GM12878 (cell line): ENCODE data around the gene SORBS1. TPM values are rescaled to one million over a fixed set of nuclear protein-coding genes. Genes with fewer than 3 reads are reported as not detected.

Source experiments
- ATAC-seq: fragments of 200-7000 bp; cut with Tn5 transposase; 3 replicates; pipeline ENCODE4 v1.9.1; 2020; ENCODE audit warnings: mild to moderate bottlenecking, moderate library complexity
- BruUV-seq: library from RNA; stranded (reverse); fragments of 400-500 nt; replicated peaks from 2 replicates; lab custom pipeline; 2021; lab: Mats Ljungman, UMichigan
- CTCF ChIA-PET: fragments of 300-600 bp; sonication (Branson Sonifier 250); formaldehyde crosslinking; extraction: SDS; loops from one replicate; lab custom pipeline; 2021; ENCODE audit warnings: inconsistent platforms; lab: Yijun Ruan, JAX
- POLR2A ChIA-PET: fragments of 350-600 bp; formaldehyde crosslinking; extraction: SDS; loops from one replicate; lab custom pipeline; 2021; ENCODE audit warnings: inconsistent platforms; lab: Charles Lee
- RAD21 ChIA-PET: fragments of 300-600 bp; sonication (Branson Sonifier 250); formaldehyde crosslinking; loops from one replicate; lab custom pipeline; 2023; ENCODE audit warnings: antibody characterized with exemption; ENCODE audit not compliant: unreplicated experiment; lab: Charles Lee
- SMC1A ChIA-PET: fragments of 300-600 bp; sonication (Branson Sonifier 250); formaldehyde crosslinking; loops from one replicate; lab custom pipeline; 2023; ENCODE audit not compliant: unreplicated experiment, uncharacterized antibody; lab: Charles Lee
- DNase-seq: peaks from one replicate; pipeline ENCODE4 v3.0.0-alpha.2; 2011; ENCODE audit warnings: low read depth, low spot score
- FAIRE-seq: peaks from 3 replicates; lab custom pipeline; 2011; peaks lifted over from hg19 to GRCh38; lab: Jason Lieb, UNC
- H2AFZ ChIP-seq: 2 replicates; pipeline ENCODE4 v1.6.0; 2011; ENCODE audit warnings: low read depth, low read length, control low read depth; ENCODE audit not compliant: control insufficient read depth
- H3K27ac ChIP-seq: 2 replicates; pipeline ENCODE4 v1.5.1; 2011; ENCODE audit warnings: control low read depth; ENCODE audit not compliant: control insufficient read depth, insufficient read depth
- H3K27me3 ChIP-seq, 2 experiments: replicated peaks in 1 of 2; 2 replicates each; pipeline versions ENCODE4 v1.6.0 to v1.6.1; 2011; ENCODE audit warnings: low read length in 1 of 2; ENCODE audit not compliant: control insufficient read depth in 2 of 2, insufficient read depth in 2 of 2
- H3K36me3 ChIP-seq, 2 experiments: 2 replicates each; pipeline ENCODE4 v1.5.1; 2011; ENCODE audit warnings: low read length in 1 of 2; ENCODE audit not compliant: control insufficient read depth in 2 of 2, insufficient read depth in 2 of 2
- H3K4me1 ChIP-seq: 2 replicates; pipeline ENCODE4 v1.6.1; 2011; ENCODE audit warnings: mild to moderate bottlenecking, low read length, moderate library complexity, mixed read lengths; ENCODE audit not compliant: control insufficient read depth, insufficient read depth
- H3K4me2 ChIP-seq: 2 replicates; pipeline ENCODE4 v1.6.0; 2011; ENCODE audit warnings: control low read depth; ENCODE audit not compliant: control insufficient read depth, insufficient read depth
- H3K4me3 ChIP-seq: fragments of 200-600 bp; sonication (generic); 2 replicates; pipeline ENCODE4 v1.5.1; 2016
- H3K79me2 ChIP-seq: 2 replicates; pipeline ENCODE4 v1.6.0; 2011; ENCODE audit warnings: low read length; ENCODE audit not compliant: control insufficient read depth, insufficient read depth
- H3K9ac ChIP-seq: 2 replicates; pipeline ENCODE4 v1.8.0; 2011; ENCODE audit warnings: low read length, control low read depth, mixed read lengths; ENCODE audit not compliant: control insufficient read depth, insufficient read depth
- H3K9me3 ChIP-seq: replicated peaks from 3 replicates; pipeline ENCODE4 v1.5.1; 2011; ENCODE audit warnings: mild to moderate bottlenecking, low read length; ENCODE audit not compliant: control insufficient read depth, insufficient read depth
- H4K20me1 ChIP-seq: 2 replicates; pipeline ENCODE4 v1.6.0; 2011; ENCODE audit not compliant: control insufficient read depth, insufficient read depth
- ASH2L ChIP-seq: fragments of 300-600, 200-600 bp; sonication (generic); IDR thresholded peaks from 2 replicates; pipeline ENCODE4 v1.6.1; 2017; ENCODE audit warnings: low read depth, mild to moderate bottlenecking, borderline replicate concordance
- CEBPB ChIP-seq, 2 experiments: fragments of 150-350 bp in 1 of 2; IDR thresholded peaks; 2 replicates each; pipeline ENCODE4 v1.6.1; 2012 to 2014; ENCODE audit warnings: low read depth in 2 of 2, low read length in 2 of 2, borderline replicate concordance in 1 of 2, inconsistent platforms in 1 of 2
- ESRRA ChIP-seq: IDR thresholded peaks from 2 replicates; pipeline ENCODE4 v1.6.1; 2012; ENCODE audit warnings: mild to moderate bottlenecking, low read length, improper control_type of control experiment
- NFYA ChIP-seq: IDR thresholded peaks from 2 replicates; pipeline ENCODE4 v1.6.1; 2011; ENCODE audit warnings: low read depth, mild to moderate bottlenecking, low read length, improper control_type of control experiment, borderline replicate concordance
- NR2C1 ChIP-seq: fragments of 450-650 bp; IDR thresholded peaks from 2 replicates; pipeline ENCODE4 v1.6.1; 2017; ENCODE audit warnings: antibody characterized with exemption, mild to moderate bottlenecking, moderate library complexity
- PRDM15 ChIP-seq: fragments of 450-650 bp; formaldehyde crosslinking; IDR thresholded peaks from 2 replicates; pipeline ENCODE4 v1.4.0; 2020; ENCODE audit warnings: mild to moderate bottlenecking, moderate library complexity
- RFX5 ChIP-seq: IDR thresholded peaks from 2 replicates; pipeline ENCODE4 v1.6.1; 2011; ENCODE audit warnings: low read depth, low read length, improper control_type of control experiment
- SMAD1 ChIP-seq: fragments of 450-650 bp; IDR thresholded peaks from 2 replicates; pipeline ENCODE4 v1.6.1; 2018; ENCODE audit warnings: mild to moderate bottlenecking, low read depth; ENCODE audit not compliant: partially characterized antibody
- WGBS: methylation state at CpG from one replicate; pipeline ENCODE4 v1.1.6; 2016; ENCODE audit warnings: low lambda C conversion rate; ENCODE audit not compliant: insufficient replicate concordance, insufficient coverage; ENCODE audit errors: missing lambda C conversion rate; 5-methylcytosine and 5-hydroxymethylcytosine counted together
- in situ Hi-C: fragments of 300-500 bp; cut with MboI; formaldehyde crosslinking; loops from 9 replicates; pipeline ENCODE4 v1.14.3; 2018; ENCODE audit warnings: mixed read lengths
- intact Hi-C: fragments of 100-400 bp; cut with micrococcal nuclease; formaldehyde crosslinking; loops from one replicate; pipeline ENCODE4 v1.14.2; 2022; ENCODE audit not compliant: unreplicated experiment
- polyA plus RNA-seq, 11 experiments: library from polyadenylated mRNA; depleted of rRNA in 4 of 11; unstranded in 6 of 11; stranded (reverse) in 5 of 11; fragments of >200 nt; fragmentation: Nextera tagmentation in 4 of 11; fragmentation: Illumina TruSeq in 1 of 11; extraction: Ambion mirVana in 4 of 11; extraction: Trizol in 1 of 11; gene quantifications; 1 replicate in 1 of 11; 2 replicates in 10 of 11; pipeline versions ENCODE4 v1.2.1 to v1.2.3, GENCODE V29; 2011 to 2016; ENCODE audit warnings: inconsistent platforms in 2 of 11, missing spikeins in 2 of 11, low read depth in 1 of 11
- total RNA-seq, 4 experiments: library from RNA; depleted of rRNA in 3 of 4; stranded (reverse); fragments of >200 nt in 3 of 4; fragmentation: Illumina TruSeq in 1 of 4; extraction: Trizol in 1 of 4; gene quantifications; 2 replicates each; pipeline versions ENCODE4 v1.2.1 to v1.2.3, GENCODE V29; 2013 to 2021
- TF ChIP-seq, protein P1 (sequence below): IDR thresholded peaks from 2 replicates; pipeline ENCODE4 v1.6.1; 2012; ENCODE audit warnings: mild to moderate bottlenecking, low read depth, low read length
- TF ChIP-seq, protein P2 (sequence below): fragments of 450-650 bp; IDR thresholded peaks from 2 replicates; pipeline ENCODE4 v1.6.1; 2017; ENCODE audit warnings: mild to moderate bottlenecking, moderate library complexity

Gene SORBS1
- total and polyA plus RNA-seq, 10 of the 15 experiments (the other 5 are each of a cell fraction or from before 2014, with no cell fraction given), result 0.13 to 0.75 (median 0.39) TPM

GRCh38 chr10:95579292-95579691 is 18.1 kb upstream of the SORBS1 start:
- in situ Hi-C loops (no loop called here), intact Hi-C loops (no loop called here)
- peaks cover under 1 to 5% of the 10 kb centered on the region in 2 experiments for H3K27me3 ChIP-seq
- BruUV-seq, result no TSS peak
- 84% methylated on average over 1 of the region's 1 CpG for WGBS
- H3K4me2 ChIP-seq, result no peak overlapping the region
- H3K9me3 ChIP-seq, result no peaks in the 10 kb centered on the region
- H4K20me1 ChIP-seq, result no peaks in the 10 kb centered on the region
- ChIA-PET CTCF (no interaction called here), SMC1A (no interaction called here), POLR2A (no interaction called here), RAD21 (no interaction called here)
- H3K4me3 ChIP-seq, result no peak overlapping the region
- DNase-seq, result no peak
- no peak for ATAC-seq
- TF ChIP-seq SMAD1, result no peak
- TF ChIP-seq, protein P1, sequence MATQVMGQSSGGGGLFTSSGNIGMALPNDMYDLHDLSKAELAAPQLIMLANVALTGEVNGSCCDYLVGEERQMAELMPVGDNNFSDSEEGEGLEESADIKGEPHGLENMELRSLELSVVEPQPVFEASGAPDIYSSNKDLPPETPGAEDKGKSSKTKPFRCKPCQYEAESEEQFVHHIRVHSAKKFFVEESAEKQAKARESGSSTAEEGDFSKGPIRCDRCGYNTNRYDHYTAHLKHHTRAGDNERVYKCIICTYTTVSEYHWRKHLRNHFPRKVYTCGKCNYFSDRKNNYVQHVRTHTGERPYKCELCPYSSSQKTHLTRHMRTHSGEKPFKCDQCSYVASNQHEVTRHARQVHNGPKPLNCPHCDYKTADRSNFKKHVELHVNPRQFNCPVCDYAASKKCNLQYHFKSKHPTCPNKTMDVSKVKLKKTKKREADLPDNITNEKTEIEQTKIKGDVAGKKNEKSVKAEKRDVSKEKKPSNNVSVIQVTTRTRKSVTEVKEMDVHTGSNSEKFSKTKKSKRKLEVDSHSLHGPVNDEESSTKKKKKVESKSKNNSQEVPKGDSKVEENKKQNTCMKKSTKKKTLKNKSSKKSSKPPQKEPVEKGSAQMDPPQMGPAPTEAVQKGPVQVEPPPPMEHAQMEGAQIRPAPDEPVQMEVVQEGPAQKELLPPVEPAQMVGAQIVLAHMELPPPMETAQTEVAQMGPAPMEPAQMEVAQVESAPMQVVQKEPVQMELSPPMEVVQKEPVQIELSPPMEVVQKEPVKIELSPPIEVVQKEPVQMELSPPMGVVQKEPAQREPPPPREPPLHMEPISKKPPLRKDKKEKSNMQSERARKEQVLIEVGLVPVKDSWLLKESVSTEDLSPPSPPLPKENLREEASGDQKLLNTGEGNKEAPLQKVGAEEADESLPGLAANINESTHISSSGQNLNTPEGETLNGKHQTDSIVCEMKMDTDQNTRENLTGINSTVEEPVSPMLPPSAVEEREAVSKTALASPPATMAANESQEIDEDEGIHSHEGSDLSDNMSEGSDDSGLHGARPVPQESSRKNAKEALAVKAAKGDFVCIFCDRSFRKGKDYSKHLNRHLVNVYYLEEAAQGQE, result no peak
- no peak for TF ChIP-seq NFYA
- no peak for TF ChIP-seq CEBPB (IDR thresholded peaks at IDR 0.05; ENCODE audit: borderline replicate concordance in 1 of 2, low read depth in 2 of 2, low read length in 2 of 2)
- no peak for TF ChIP-seq ESRRA
- TF ChIP-seq ASH2L, result no peak
- TF ChIP-seq, protein P2, sequence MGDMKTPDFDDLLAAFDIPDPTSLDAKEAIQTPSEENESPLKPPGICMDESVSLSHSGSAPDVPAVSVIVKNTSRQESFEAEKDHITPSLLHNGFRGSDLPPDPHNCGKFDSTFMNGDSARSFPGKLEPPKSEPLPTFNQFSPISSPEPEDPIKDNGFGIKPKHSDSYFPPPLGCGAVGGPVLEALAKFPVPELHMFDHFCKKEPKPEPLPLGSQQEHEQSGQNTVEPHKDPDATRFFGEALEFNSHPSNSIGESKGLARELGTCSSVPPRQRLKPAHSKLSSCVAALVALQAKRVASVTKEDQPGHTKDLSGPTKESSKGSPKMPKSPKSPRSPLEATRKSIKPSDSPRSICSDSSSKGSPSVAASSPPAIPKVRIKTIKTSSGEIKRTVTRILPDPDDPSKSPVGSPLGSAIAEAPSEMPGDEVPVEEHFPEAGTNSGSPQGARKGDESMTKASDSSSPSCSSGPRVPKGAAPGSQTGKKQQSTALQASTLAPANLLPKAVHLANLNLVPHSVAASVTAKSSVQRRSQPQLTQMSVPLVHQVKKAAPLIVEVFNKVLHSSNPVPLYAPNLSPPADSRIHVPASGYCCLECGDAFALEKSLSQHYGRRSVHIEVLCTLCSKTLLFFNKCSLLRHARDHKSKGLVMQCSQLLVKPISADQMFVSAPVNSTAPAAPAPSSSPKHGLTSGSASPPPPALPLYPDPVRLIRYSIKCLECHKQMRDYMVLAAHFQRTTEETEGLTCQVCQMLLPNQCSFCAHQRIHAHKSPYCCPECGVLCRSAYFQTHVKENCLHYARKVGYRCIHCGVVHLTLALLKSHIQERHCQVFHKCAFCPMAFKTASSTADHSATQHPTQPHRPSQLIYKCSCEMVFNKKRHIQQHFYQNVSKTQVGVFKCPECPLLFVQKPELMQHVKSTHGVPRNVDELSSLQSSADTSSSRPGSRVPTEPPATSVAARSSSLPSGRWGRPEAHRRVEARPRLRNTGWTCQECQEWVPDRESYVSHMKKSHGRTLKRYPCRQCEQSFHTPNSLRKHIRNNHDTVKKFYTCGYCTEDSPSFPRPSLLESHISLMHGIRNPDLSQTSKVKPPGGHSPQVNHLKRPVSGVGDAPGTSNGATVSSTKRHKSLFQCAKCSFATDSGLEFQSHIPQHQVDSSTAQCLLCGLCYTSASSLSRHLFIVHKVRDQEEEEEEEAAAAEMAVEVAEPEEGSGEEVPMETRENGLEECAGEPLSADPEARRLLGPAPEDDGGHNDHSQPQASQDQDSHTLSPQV, result no peak
- TF ChIP-seq PRDM15 (CRISPR knock-in tag), result no peak
- no peak for TF ChIP-seq RFX5
- TF ChIP-seq NR2C1, result no peak
- no peak overlapping the region for H3K27ac ChIP-seq
- H3K9ac ChIP-seq, result no peak overlapping the region
- no peaks in the 10 kb centered on the region for H3K36me3 ChIP-seq
- FAIRE-seq, result no peak
- no peaks in the 10 kb centered on the region for H3K79me2 ChIP-seq
- H3K4me1 ChIP-seq, result no peaks in the 10 kb centered on the region
- H2AFZ ChIP-seq, result no peak overlapping the region
